ENCODE data around the gene UNC119.
A peak's percentile ranks its signal among the peaks of the same experiment; 100 is the strongest.
"Not testable (repeated sequence)": the region's sequence is repeated elsewhere in the genome, so short reads cannot be mapped to it uniquely, and the experiment has no call there.

The UNC119 gene

DNA sequence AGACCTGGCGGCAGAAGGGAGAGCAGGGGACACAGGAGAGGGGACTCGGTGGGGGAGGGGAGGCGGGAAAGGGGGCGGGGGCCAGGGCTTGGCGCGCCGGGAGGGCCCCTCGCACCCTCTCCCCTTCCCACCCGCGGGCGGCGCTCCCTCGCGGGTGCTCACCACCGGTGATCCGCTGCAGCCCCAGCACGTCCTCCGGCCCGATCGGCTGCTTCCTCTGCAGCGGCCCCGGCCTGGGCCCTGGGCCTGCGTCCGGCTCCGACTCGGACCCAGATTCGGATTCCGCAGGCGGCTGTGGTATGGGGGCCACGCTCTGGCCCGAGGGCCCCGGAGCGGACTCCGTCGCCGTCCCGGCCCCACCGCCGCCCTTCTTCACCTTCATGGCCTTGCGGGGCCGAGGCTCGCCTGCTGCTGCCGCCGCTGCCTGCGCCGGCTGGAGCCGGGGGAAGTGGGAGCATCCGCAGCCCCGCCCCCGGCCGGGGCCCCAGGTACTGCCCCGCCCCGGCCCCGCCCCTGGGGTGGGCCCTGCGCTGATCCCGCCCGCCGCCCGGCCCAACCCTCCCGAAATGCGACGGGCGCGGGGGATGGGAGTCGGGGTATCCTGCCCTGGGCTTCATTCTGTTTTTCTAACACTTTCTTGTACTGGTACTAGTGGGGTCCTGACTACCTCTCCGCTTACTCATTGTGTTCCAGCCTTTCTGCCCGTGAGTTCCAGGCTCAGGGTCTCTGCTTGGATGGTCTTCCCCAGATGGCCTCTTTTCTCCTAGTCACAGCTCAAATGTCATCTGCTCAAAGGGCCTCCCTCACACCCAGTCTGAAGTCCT, at the start of gene UNC119:
Gene UNC119 (minus strand): TSS at position 449 of the 824 bp plus-strand sequence. CDS start 67 bp downstream, at position 382.
- DNase-seq (ENCODE audit: low read depth): no peak

DNA sequence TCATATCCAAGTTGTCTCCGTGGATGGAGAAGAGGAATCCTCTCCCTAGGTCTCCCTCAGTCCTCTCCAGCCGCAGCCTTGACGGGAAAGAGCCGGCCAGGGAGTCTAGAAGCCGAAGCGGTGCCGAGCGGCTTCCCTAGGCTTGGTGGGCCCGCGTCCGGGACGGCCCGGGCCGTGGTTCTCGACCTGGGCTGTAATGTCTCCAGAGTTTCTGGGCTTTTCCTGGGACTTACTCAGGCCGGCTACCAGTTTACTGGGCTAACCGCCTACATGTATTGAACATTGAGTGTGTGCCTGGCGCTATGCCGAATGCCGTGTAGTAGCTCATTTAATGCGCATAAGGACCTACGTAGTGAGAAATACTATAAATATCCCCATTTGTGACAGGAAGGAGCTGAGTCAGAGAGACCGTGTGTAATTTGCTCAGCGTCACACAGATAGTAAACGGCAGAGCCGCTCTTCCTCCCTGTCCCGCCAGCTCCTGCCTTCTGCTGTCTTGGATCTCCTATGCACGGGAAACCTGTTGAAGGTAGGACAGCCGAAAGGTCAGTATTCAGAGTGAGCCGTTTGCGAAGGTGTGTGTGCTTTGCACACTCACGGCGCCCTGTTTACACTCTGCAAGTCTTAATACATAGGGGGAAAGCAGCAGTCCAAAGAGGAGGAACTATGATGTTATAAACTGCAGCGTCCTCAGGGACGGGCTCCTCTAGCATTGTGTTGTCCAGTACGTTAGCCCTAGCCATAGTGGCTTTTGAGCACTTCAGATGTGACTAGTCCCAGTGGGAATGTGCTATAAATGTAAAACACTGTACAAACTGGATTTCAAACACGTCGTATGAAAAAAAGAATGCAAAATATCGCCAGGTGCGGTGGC, 47.1 kb upstream of the UNC119 start:
- peak; percentile 72 for DNase-seq (ENCODE audit: low read depth)

DNA sequence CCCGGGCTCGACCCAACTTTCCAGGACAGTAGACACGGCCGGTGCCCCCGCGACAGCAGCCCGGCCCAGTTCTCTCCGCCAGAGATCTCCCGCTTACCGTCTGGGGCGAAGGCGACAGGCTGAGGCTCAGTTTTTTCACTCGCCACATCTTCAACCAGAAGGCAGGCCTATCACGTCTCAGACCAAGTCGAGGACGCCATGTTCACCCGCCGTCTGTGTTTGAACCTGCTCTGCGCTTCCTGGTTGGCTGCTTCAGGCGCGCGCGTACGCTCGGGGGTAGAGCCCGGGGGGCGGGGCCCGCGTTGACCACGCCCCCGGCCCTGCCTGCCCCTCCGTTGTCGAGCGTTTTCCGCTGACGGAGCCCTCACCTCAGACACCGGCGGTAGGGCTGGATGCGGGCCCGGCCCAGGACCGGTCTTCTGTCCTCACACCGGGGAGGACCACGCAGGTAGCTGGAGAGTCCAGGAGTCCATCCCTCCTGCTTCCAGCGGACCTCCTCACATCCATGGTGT, 46.4 kb upstream of the UNC119 start, which contains the start of gene SPAG5:
Gene SPAG5 (minus strand): TSS at position 227 of the 512 bp plus-strand sequence. CDS start 79 bp downstream, at position 148.
- DNase-seq (ENCODE audit: low read depth): peak; percentile 57

DNA sequence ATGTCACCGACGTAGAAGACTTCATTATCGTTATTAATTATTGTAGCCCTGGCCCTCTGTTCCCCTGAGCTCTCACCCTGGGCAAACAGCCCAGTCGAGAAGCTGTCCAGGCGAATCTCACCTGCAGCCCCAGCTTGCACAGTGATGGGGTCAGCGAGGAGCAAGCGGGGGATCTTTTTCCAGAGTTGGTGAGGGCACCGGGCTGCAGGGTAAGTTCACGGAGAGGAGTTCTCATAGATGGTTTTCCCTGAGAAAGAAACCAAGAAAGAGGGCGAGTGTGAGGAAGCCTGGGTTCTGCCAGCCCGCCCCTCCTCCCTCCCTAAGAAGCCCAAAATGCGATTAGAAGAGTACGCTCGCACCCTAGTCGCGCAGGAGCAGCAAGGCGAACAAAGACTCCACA, 46.0 kb upstream of the UNC119 start:
- no peak for DNase-seq (ENCODE audit: low read depth)

DNA sequence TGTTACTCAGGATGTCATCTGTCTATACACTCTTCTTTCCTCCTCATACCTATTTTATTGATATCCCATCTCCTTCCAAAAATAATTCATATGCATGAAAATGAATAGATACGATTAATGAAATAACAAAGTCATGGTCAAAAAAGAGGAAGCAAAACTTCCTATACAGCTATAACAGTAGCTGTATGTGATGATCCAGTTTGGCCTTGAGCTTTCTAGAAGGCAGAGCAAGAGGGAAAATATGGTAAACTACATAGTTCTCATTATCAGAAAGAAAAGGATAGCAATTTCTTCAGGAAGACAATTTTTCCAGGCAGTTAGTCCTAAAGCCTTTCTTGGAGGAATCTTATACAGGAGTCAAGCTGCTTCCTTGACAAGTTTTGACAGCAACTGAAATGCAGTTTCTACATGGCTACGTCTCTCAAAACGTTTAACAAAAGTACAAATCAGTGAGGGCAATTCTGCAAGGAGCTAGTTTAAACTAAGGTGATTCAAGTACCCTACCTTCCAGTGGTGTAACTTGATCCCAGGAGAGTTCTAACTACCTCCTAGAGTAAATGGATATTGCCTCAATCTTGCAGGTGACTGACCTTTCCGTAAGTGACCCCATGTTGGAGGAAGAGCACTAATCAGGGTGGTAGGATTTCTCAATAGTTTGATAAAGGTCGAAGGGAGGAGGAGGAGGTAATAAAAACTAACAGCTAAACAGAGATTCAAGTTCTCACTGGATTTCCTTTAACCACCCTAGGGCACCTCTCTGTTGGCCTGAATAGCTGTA, 45.4 kb upstream of the UNC119 start:
- no peak for DNase-seq (ENCODE audit: low read depth)

DNA sequence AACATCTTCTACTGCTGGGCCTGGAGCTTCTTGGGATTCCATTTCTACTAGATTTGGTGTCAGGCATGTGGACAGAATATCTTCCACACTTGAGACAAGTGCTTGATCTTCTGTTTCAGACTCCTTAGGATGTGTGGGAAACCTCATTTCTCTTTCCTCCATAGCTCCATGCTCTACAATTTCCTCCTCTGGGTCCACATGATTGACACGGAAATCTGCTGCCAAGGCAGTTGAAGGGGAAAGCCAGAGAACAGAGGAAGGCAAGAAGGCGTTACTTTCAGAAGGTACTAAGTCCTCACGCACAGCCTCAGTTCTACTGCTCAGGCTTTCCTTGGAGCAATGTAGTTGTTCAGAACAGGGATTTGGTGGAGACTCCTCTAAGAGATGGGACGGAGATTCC, 39.8 kb upstream of the UNC119 start:
- DNase-seq (ENCODE audit: low read depth): no peak

DNA sequence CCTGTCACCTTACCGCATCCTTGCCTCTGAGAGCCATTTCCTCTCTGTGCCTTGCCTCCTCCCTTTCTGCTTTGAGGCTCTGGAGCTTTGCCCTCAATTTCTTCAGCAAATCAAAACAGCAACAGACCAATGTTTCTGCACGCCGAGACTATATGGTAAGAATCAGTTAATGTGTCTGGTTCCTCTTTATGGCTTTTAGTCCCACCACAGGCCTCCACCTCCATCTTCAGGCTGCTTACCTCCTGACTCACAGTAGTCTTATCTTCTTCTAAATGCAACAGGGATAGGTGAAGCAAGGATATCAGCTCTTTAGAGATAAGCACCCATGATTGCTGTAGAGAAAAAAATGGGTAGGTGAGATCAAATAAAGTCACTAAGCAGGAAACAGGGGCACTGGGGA, 33.4 kb upstream of the UNC119 start:
- no peak for DNase-seq (ENCODE audit: low read depth)

DNA sequence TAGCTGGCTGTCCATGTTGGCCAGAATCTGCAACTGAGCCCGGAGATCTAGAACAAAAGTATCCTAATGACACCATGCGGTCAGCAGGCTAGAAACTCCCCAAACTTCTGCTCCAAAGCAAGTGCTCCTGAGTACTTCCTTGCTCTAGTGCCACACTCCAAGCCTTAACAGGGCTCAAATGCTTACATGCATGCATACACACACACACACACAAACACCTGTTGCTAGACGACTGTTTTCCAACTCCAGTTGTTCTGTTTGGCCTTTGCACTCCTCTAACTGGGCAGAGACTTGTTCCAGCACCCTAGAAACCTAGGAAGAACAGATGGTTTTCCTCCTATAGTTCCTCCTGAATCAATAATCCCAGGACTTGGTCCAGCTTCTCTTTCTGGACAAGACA, 32.0 kb upstream of the UNC119 start:
- DNase-seq (ENCODE audit: low read depth): no peak

DNA sequence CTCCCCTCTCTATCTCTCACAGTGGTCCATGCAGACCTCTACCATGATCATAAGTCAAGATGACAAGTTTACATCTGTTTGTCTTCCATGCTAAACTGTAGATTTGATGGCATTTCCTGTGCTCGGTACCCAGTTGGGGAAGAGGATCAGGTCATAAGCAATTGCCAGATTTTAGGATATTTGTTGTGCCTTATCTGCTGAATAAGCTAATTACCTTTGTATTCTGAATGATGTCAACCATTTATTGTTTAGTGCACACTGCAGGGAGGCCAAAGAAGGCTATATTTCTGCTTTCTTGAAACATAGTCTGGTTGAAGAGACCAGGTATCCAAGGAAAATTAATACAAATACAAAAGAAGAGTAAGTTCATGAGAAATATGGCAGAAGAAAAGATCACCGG, 30.1 kb upstream of the UNC119 start:
- DNase-seq (ENCODE audit: low read depth): no peak

DNA sequence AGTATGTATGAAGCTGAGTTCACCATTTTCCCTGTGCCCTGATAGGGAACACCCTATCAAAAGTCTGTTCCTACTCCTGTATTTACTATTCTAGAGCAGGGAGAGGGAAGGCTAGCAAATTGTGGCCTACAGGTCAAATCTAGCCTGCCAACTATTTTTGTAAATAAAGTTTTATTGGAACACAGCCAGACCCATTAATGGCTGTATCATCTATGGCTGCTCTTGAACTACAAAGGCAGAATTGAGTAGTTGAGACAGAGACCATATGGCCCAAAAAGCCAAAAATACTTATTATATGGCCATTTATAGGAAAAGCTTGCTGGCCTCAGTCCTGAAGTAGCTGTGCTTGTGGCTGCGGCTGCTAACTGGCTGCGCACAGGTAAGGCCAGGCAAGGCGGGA, 28.5 kb upstream of the UNC119 start:
- DNase-seq (ENCODE audit: low read depth): no peak

DNA sequence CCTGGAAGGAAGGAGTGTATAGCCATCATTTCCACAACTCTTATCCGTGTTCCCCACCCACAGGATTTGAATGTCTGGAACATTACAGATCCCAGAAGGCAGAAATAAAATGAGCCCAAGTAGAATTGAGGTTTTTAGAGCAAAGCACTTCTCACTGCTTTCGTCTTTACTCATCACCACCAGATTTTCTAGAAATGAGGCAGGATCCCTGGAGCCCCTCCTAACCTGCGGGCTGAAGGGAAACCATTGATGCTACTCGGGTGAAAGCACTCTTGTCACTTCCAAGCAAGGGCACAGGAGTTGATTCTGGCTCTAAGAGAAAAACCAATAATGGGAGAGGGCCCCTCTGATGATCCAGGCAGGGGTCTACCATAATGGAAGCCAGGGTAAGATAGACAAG, 27.1 kb upstream of the UNC119 start:
- DNase-seq (ENCODE audit: low read depth): no peak

DNA sequence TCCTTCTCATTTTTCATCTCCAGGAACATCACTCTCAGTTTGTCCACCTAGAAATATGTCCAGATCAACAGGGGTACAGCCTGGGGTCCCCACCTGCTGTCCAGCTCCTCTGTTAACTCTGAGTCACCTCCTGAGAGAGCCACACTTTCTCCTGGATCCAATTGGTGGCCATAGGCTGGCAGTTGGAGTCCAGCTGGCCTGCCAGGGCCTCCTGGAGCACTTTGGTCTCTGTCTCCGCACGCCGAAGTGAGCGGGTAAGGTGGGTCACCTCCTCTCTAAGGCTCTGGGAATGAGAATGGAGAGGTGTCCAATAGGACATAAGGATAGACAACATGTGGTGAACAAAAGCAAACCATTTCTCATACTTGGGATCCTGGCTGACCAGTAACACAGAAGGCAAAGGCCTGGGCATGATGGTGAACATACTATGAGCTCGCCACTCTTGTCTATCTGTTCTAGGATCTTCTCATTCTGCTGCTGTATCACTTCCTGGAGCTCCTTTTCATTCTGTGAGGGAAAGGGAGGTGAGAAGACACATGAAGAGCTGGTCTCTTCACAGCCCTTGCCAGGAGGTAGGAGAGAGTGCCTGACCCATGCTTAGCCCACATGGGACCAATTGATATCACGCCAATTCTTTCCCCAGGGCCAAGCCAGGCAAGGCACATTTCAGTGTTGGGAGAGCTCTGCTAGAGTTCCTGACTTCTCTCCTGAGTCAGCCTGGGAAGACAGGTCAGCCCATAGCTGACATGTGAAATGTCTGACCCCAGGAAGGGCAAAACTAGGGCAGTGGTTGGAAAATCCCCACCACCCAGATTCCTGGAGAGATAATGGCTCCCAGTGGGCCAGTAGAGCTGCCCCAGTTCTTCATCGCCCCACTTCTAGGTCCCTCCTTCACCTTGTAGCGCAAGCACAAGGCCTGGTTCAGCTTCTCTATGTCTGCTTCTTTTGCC, 26.1 kb upstream of the UNC119 start:
- no peak for DNase-seq (ENCODE audit: low read depth)

DNA sequence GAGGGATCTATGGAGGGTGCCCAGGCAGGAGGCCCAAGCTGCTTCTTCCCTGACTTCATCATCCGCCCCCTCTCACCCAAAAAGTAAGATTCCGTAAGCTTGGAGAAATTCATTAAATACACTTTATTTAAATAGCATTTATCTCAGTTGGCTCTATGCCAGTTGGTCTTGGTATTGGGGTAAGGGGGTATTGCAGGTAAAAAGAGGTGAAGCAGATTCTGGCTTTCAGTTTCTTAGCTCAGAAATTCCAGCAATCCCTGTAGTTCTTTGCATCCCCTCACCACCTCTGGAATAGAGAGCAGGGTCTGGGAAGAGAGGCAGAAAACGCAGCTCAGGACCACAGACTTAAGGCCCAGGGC, 25.0 kb upstream of the UNC119 start:
- no peak for DNase-seq (ENCODE audit: low read depth)

DNA sequence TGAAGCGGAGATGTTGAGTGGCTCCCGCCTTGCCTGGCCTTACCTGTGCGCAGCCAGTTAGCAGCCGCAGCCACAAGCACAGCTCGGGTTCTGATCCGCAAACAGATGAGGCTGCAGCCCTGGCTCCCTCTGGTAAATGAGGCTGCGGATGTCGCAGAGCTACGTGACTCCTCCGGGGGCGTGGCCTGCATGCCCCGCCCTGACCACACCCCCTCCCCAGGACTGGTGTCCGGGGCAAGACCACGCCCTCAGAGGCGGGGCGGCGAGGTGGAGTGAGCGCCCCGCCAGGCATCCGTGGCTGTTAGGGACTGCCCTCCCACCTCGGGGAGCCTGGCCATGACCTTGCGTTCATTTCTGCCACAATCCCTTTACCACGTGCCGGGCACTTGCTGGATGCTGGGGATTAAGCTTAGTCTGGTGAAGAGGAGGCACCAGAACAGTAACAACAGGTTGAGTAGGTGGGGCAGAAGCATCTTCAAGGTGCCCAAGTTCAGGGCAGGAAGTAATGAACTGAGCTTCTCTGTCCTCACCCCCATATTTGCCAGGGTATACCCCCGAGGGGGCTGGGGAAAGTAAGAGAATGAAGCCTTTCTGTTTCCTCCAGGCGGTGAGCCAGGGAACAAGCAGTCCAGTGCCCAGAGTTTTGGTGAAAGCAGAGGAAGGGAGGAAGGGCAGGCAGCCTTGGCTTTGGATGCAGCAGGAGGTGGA, 24.5 kb upstream of the UNC119 start, which contains the start of gene ALDOC:
Gene ALDOC (minus strand): TSS at position 138 of the 708 bp plus-strand sequence. CDS start 1,363 bp downstream, outside the sequence.
- peak; percentile 76 for DNase-seq (ENCODE audit: low read depth)

DNA sequence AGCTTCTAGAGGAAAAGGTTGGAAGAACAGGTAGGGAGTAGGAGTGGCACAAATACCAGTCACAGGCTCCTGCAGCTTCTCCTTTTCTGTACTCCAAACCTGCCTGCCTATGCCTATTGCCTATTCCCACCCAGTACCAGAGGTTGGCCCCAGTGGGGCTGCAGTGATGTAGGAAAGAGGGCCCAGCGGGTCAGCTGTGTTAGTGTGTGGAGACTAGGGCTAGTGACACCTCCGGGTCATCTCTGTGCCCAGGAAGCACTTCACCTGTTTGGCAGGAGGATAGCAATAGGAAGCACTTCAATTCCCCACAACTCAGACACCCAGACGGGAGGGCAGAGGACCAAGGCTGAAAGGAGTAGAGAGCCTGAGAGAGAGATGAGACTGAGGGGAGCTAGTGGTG, 23.6 kb upstream of the UNC119 start:
- not testable (repeated sequence) for DNase-seq (ENCODE audit: low read depth)

DNA sequence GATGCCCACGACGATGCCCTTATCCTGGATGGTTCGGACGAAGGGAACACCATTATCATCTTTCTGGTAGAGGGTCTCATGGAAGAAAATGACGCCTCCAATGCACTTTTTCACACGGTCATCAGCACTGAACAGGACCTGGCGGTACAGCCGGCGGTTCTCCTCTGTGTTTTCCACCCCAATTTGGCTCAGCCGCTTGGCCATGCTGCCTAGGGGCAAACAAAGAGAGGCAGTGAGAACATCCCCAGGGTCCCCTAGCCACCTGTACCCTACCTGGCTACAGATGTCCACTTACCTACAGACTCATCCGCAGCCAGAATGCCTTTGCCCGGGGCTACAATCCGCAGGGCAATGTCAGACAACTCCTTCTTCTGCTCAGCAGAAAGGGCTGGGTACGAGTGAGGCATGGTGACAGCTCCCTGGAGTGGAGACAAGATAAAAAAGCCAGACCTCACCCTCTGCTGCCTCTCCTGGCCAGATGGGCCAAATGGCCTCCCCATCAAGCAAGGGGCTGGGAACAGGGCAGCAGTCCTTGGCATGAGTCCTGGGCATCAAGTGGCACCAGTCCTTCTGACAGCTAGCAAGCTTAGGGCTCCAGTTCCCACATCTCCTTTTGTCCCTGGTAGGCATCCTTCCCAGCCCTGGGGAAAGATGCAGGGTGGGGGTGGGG, 22.8 kb upstream of the UNC119 start:
- no peak for DNase-seq (ENCODE audit: low read depth)

DNA sequence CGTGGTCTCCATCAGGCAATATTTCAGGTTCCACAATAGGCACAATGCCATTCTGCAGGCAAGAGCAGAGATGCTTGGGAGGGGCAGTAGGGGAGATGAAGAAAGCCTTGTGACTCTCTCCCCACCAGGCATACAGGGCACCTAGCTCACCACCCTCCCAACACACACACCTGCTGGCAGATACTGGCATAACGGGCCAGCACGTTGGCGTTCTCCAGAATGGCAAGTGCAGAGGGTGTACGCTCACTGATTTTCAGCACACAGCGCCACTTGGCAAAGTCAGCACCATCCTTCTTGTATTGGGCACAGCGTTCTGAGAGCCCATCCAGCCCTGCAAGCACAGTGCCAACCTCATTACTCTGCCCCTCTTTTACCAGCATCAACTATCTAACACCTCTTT, 22.1 kb upstream of the UNC119 start:
- no peak for DNase-seq (ENCODE audit: low read depth)

DNA sequence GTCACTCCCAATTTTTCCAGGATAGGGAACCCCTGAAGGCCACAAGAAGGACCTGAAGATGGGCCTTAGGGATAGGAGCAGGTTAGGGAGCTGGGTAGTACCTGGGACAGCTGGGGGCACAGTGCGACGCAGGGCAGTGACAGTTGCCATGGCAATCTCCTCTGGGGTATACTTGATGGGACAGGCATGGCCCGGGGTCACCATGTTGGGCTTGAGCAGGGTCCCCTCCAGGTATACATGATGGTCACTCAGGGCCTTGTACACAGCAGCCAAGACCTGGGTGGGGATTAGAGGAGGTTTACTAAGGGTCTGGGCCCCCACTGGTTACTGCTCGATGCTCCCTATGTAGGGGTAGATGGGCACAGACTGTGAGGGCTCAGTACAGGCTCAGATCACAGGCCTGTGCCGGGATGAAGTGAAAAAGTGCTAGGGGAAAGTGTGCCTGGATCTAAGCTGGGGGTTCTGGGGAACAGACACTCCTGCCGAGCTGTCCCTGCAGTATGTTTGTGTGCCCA, 21.6 kb upstream of the UNC119 start:
- no peak for DNase-seq (ENCODE audit: low read depth)

DNA sequence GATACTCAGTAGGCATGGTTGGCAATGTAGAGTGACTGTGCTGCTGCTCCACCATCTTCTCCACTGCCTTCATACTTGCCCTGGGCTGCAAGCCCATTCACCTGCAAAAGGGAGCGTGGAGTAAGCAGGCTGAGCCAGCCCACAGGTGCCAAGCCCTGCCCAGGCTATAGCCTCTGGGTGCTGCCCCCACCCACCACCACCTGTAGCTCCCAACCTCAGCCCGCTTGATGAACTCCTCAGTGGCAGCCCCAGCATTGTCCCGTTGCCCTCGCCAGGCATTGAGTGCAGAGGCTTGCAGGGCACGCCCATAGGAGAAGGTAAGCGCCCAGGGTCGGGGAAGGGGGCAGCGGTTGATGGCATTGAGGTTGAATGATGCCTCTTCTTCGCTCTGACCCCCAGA, 21.1 kb upstream of the UNC119 start:
- DNase-seq (ENCODE audit: low read depth): no peak

Data from non-pigmented ciliary epithelial cell (primary cell).